ENCODE data around the gene LRP4.

Gene LRP4

GRCh38 chr11:46879056-46879585, 39.2 kb downstream of the LRP4 start:
- Histone ChIP-seq H3K9me3 (no peaks in the 10 kb centered on the region), H3K27me3 (no peaks in the 10 kb centered on the region), H3K36me3 (no peaks in the 10 kb centered on the region), H4K20me1 (no peaks in the 10 kb centered on the region), H3K27ac (no peak overlapping the region), H3K4me1 (peaks cover 8% of the 10 kb centered on the region; the same call in 1 of the 2 replicates), H3K4me3 (no peak overlapping the region), H3K4me2 (no peak overlapping the region), H3K9ac (no peak overlapping the region)
- TF ChIP-seq Cebpa-rat (IDR thresholded peaks at IDR 0.05): no peak

- H3K27me3 ChIP-seq: no peaks in the 10 kb centered on the region
- H3K36me3 ChIP-seq: no peaks in the 10 kb centered on the region
- no peaks in the 10 kb centered on the region for H3K9me3 ChIP-seq
- no peak overlapping the region for H3K4me2 ChIP-seq
- H3K9ac ChIP-seq: no peak overlapping the region
- H4K20me1 ChIP-seq: no peaks in the 10 kb centered on the region
- peaks cover 8% of the 10 kb centered on the region; the same call in 1 of the 2 replicates for H3K4me1 ChIP-seq
- H3K4me3 ChIP-seq: no peak overlapping the region
- no peak for TF ChIP-seq Cebpa-rat (IDR thresholded peaks at IDR 0.05)
- H3K27ac ChIP-seq: no peak overlapping the region
These were observed 40.8 kb downstream of the LRP4 start for GRCh38 chr11:46877580-46877979.

GRCh38 chr11:46876471-46876870, 41.9 kb downstream of the LRP4 start:
- Histone ChIP-seq H4K20me1 (no peaks in the 10 kb centered on the region), H3K4me3 (no peak overlapping the region), H3K27ac (no peak overlapping the region), H3K4me2 (no peak overlapping the region), H3K9ac (no peak overlapping the region), H3K9me3 (no peaks in the 10 kb centered on the region), H3K27me3 (no peaks in the 10 kb centered on the region), H3K4me1 (peaks cover 8% of the 10 kb centered on the region; the same call in 1 of the 2 replicates), H3K36me3 (no peaks in the 10 kb centered on the region)
- TF ChIP-seq Cebpa-rat (IDR thresholded peaks at IDR 0.05): no peak

DNA sequence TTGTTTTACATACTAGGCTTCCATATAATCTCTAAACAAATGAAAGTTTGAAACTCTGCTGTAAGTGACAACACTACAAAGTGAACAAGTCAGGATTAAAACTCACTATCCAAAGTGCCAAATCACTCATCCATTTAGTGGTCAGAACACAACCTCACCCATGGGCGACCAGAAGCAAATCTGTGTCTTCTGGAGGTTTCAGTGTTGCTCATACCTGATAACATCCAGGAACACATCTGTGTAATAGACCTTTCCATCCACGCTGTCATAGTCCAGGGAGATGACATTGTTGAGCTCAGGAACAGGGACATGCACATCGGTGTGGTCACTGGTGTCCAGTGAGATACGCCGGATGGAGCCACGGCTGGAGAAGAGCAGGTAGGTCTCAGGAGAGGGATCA, 43.8 kb downstream of the LRP4 start:
- Histone ChIP-seq H3K27ac (no peak overlapping the region), H3K9ac (no peak overlapping the region), H3K4me1 (peaks cover 8% of the 10 kb centered on the region; the same call in 1 of the 2 replicates), H3K4me3 (no peak overlapping the region), H3K36me3 (no peaks in the 10 kb centered on the region), H3K27me3 (no peaks in the 10 kb centered on the region), H3K9me3 (no peaks in the 10 kb centered on the region), H3K4me2 (no peak overlapping the region), H4K20me1 (no peaks in the 10 kb centered on the region)
- TF ChIP-seq Cebpa-rat (IDR thresholded peaks at IDR 0.05): no peak

DNA sequence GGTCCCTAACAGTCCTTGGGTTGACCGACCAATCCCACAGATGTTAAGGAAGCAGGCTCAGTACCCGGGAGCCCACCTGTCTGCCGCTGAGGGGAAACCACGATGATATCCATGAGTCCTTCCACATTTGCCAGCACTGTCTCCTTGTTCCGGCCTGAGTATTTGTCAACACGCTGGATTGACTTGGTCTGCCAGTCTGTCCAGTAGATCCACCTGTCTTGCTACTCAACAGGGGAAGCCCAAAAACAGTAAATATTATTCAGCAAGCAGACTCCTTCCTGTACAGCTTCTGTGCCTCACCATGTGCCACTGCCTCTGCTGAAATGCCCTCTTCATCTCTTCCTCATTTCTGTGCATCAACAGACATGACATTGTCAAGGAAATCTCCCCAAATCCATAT, 49.4 kb downstream of the LRP4 start:
- Histone ChIP-seq H4K20me1 (no peaks in the 10 kb centered on the region), H3K9ac (no peak overlapping the region), H3K36me3 (no peaks in the 10 kb centered on the region), H3K9me3 (no peaks in the 10 kb centered on the region), H3K27ac (no peak overlapping the region), H3K27me3 (no peaks in the 10 kb centered on the region), H3K4me1 (no peaks in the 10 kb centered on the region), H3K4me2 (no peak overlapping the region), H3K4me3 (no peak overlapping the region)
- no peak for TF ChIP-seq Cebpa-rat (IDR thresholded peaks at IDR 0.05)

DNA sequence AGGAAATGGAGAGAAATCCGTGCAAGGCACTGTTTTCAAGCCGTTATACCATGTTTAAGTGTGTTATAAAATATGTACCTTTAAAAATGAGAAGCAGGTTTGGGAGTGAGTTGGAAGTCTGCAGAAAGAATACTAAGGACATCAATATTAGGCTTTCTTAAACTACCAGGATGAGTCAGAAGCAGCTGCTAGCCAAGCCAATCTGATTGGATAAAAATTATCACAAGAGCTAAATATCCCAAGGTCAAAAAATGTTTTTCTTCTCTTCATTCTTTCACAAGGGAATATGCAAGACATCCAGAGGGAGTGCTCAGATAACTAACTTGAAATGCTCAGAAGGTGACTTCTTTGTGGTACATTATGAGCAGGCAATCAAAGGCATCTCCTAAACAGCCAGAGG, 53.0 kb downstream of the LRP4 start:
- TF ChIP-seq Cebpa-rat (IDR thresholded peaks at IDR 0.05): no peak
- H3K4me1 ChIP-seq: no peaks in the 10 kb centered on the region
- H3K36me3 ChIP-seq: no peaks in the 10 kb centered on the region
- H3K9me3 ChIP-seq: no peaks in the 10 kb centered on the region
- no peak overlapping the region for H3K4me3 ChIP-seq
- H3K4me2 ChIP-seq: no peak overlapping the region
- H3K9ac ChIP-seq: no peak overlapping the region
- no peak overlapping the region for H3K27ac ChIP-seq
- no peaks in the 10 kb centered on the region for H4K20me1 ChIP-seq
- H3K27me3 ChIP-seq: no peaks in the 10 kb centered on the region

DNA sequence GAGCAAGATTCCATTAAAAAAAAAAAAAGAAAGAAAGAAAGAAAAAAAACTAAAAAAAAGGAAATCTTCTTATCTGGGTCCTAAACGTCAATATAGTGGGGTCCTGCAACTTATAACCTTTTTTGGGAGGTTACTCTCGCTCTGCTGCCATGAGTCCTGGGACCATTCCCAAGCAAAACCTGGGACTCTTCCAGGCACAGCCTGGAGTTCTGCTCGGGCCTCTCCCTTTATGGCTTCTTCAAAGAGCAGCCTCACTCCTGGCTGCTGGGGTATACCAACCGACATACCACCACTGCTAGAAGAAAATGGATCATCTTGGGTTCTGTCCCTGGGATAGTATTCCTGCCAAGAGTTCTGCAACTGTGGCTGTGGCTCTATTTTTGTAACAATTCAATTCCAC, 58.1 kb downstream of the LRP4 start:
- Histone ChIP-seq H3K4me1 (peaks cover 7% of the 10 kb centered on the region), H3K27ac (no peak overlapping the region), H3K4me2 (no peak overlapping the region), H3K4me3 (no peak overlapping the region), H4K20me1 (no peaks in the 10 kb centered on the region), H3K9ac (no peak overlapping the region), H3K9me3 (no peaks in the 10 kb centered on the region), H3K27me3 (no peaks in the 10 kb centered on the region), H3K36me3 (no peaks in the 10 kb centered on the region)
- no peak for TF ChIP-seq Cebpa-rat (IDR thresholded peaks at IDR 0.05)

GRCh38 chr11:46858920-46859546, 59.3 kb downstream of the LRP4 start:
- peaks cover 18% of the 10 kb centered on the region for H3K4me1 ChIP-seq
- H3K9ac ChIP-seq: no peak overlapping the region
- no peak overlapping the region for H3K27ac ChIP-seq
- no peak overlapping the region for H3K4me3 ChIP-seq
- H3K4me2 ChIP-seq: no peak overlapping the region
- H4K20me1 ChIP-seq: no peaks in the 10 kb centered on the region
- no peak for TF ChIP-seq Cebpa-rat (IDR thresholded peaks at IDR 0.05)
- no peaks in the 10 kb centered on the region for H3K36me3 ChIP-seq
- no peaks in the 10 kb centered on the region for H3K9me3 ChIP-seq
- no peaks in the 10 kb centered on the region for H3K27me3 ChIP-seq

- TF ChIP-seq Cebpa-rat (IDR thresholded peaks at IDR 0.05): no peak
- Histone ChIP-seq H3K4me1 (peaks cover 31% of the 10 kb centered on the region), H3K9ac (no peak overlapping the region), H4K20me1 (no peaks in the 10 kb centered on the region), H3K9me3 (no peaks in the 10 kb centered on the region), H3K36me3 (no peaks in the 10 kb centered on the region), H3K27ac (no peak overlapping the region), H3K4me3 (no peak overlapping the region), H3K4me2 (no peak overlapping the region), H3K27me3 (no peaks in the 10 kb centered on the region)
These were observed 60.7 kb downstream of the LRP4 start for GRCh38 chr11:46857666-46858065.

- no peaks in the 10 kb centered on the region for H3K36me3 ChIP-seq
- H3K4me1 ChIP-seq: peaks cover 31% of the 10 kb centered on the region
- no peak overlapping the region for H3K9ac ChIP-seq
- TF ChIP-seq Cebpa-rat (IDR thresholded peaks at IDR 0.05): no peak
- H3K27ac ChIP-seq: no peak overlapping the region
- H3K9me3 ChIP-seq: no peaks in the 10 kb centered on the region
- H4K20me1 ChIP-seq: no peaks in the 10 kb centered on the region
- no peak overlapping the region for H3K4me2 ChIP-seq
- H3K4me3 ChIP-seq: no peak overlapping the region
- H3K27me3 ChIP-seq: no peaks in the 10 kb centered on the region
These were observed 61.6 kb downstream of the LRP4 start for GRCh38 chr11:46856605-46857343.
